K562 (cell line): ENCODE measurements around the gene MORF4L1. TPM values are rescaled to one million over a fixed set of nuclear protein-coding genes. Genes with fewer than 3 reads are reported as not detected.
A peak's percentile ranks its signal among the peaks of the same experiment; 100 is the strongest.

ENCODE experiments used
- ATF1 ChIP-seq, 2 experiments: fragments of 450-650 bp in 1 of 2; IDR thresholded peaks; 2 replicates each; pipeline ENCODE4 v1.6.1; 2016; ENCODE audit warnings: missing compliant biosample characterization in 1 of 2, missing genetic modification characterization in 1 of 2
- ATF7 ChIP-seq: fragments of 450-650 bp; IDR thresholded peaks from 2 replicates; pipeline ENCODE4 v1.7.1; 2014; ENCODE audit warnings: mild to moderate bottlenecking, moderate library complexity
- EP400 ChIP-seq: fragments of 450-650 bp; IDR thresholded peaks from 2 replicates; pipeline ENCODE4 v1.6.1; 2017; ENCODE audit warnings: antibody characterized with exemption, mild to moderate bottlenecking, moderate library complexity
- KAT7 ChIP-seq: sonication (generic); formaldehyde crosslinking; IDR thresholded peaks from 2 replicates; pipeline ENCODE4 v1.8.0; 2022; ENCODE audit warnings: missing genetic modification reagents, mild to moderate bottlenecking, borderline replicate concordance
- KLF1 ChIP-seq: fragments of 450-650 bp; IDR thresholded peaks from 2 replicates; pipeline ENCODE4 v1.6.1; 2016; ENCODE audit warnings: missing genetic modification characterization, missing compliant biosample characterization
- L3MBTL2 ChIP-seq: fragments of 450-650 bp; IDR thresholded peaks from 2 replicates; pipeline ENCODE4 v1.6.1; 2016; ENCODE audit warnings: mild to moderate bottlenecking, moderate library complexity
- MED1 ChIP-seq: sonication (generic); formaldehyde crosslinking; IDR thresholded peaks from 2 replicates; pipeline ENCODE4 v1.8.1; 2023; ENCODE audit warnings: missing genetic modification reagents, borderline replicate concordance
- POLR2A ChIP-seq: fragments of 450-650 bp; conservative IDR thresholded peaks from 2 replicates; pipeline ENCODE4 v1.6.1; 2016
- POLR2AphosphoS5 ChIP-seq: IDR thresholded peaks from 2 replicates; pipeline ENCODE4 v1.6.1; 2011; ENCODE audit warnings: mild to moderate bottlenecking, low read depth, low read length, moderate library complexity; ENCODE audit not compliant: control insufficient read depth, insufficient read depth
- PPARD ChIP-seq: fragments of 250-450 bp; sonication (Bioruptor Pico); IDR thresholded peaks from 2 replicates; pipeline ENCODE4 v1.8.0; 2022; ENCODE audit warnings: inconsistent platforms, mild to moderate bottlenecking, moderate library complexity
- RB1 ChIP-seq: fragments of 450-650 bp; IDR thresholded peaks from 2 replicates; pipeline ENCODE4 v1.6.1; 2017; ENCODE audit warnings: low read depth, mild to moderate bottlenecking
- RBM25 ChIP-seq: fragments of 200-400 bp; formaldehyde crosslinking; IDR thresholded peaks from 2 replicates; pipeline ENCODE4 v1.6.1; 2018; ENCODE audit warnings: low read length, low read depth, moderate library complexity; ENCODE audit not compliant: severe bottlenecking
- RUNX1 ChIP-seq: sonication (generic); IDR thresholded peaks from 2 replicates; pipeline ENCODE4 v1.6.1; 2016; ENCODE audit warnings: antibody characterized with exemption, low read depth
- SPI1 ChIP-seq: IDR thresholded peaks from 2 replicates; pipeline ENCODE4 v1.6.1; 2011; ENCODE audit warnings: low read depth, low read length, control low read depth, borderline replicate concordance
- ZNF184 ChIP-seq: sonication (generic); formaldehyde crosslinking; IDR thresholded peaks from 2 replicates; pipeline ENCODE4 v1.5.0; 2020; ENCODE audit warnings: missing genetic modification reagents
- ZNF3 ChIP-seq: fragments of 250-450 bp; sonication (Bioruptor Pico); IDR thresholded peaks from 2 replicates; pipeline ENCODE4 v1.5.0; 2021; ENCODE audit warnings: mild to moderate bottlenecking, moderate library complexity
- ZNF347 ChIP-seq: fragments of 450-650 bp; formaldehyde crosslinking; IDR thresholded peaks from 2 replicates; pipeline ENCODE4 v1.4.0; 2020; ENCODE audit warnings: low read depth, mild to moderate bottlenecking, moderate library complexity
- ZNF354B ChIP-seq: fragments of 250-450 bp; sonication (Bioruptor Pico); IDR thresholded peaks from 2 replicates; pipeline ENCODE4 v1.4.0; 2020
- ZNF583 ChIP-seq: fragments of 250-450 bp; sonication (Bioruptor Pico); IDR thresholded peaks from 2 replicates; pipeline ENCODE4 v1.4.0; 2020
- polyA plus RNA-seq, 8 experiments: library from polyadenylated mRNA; depleted of rRNA in 4 of 8; stranded (reverse) in 5 of 8; unstranded in 3 of 8; fragments of >200 nt; fragmentation: Nextera tagmentation in 2 of 8; fragmentation: Illumina TruSeq in 1 of 8; extraction: Ambion mirVana in 2 of 8; extraction: Trizol in 1 of 8; gene quantifications; 2 replicates each; pipeline versions ENCODE4 v1.2.1 to v1.2.3, GENCODE V29; 2011 to 2014; ENCODE audit warnings: inconsistent platforms in 1 of 8, missing spikeins in 1 of 8
- total RNA-seq, 7 experiments: library from RNA; depleted of rRNA in 6 of 7; stranded (reverse); fragments of >200 nt in 6 of 7; fragmentation: Illumina TruSeq in 2 of 7; extraction: Trizol in 2 of 7; gene quantifications; 2 replicates each; pipeline versions ENCODE4 v1.2.1 to v1.2.3, GENCODE V29; 2011 to 2021; ENCODE audit warnings: low replicate concordance in 1 of 7
- TF ChIP-seq, protein P1 (sequence below): IDR thresholded peaks from 2 replicates; pipeline ENCODE4 v1.6.1; 2011; ENCODE audit warnings: borderline replicate concordance, low read depth, mild to moderate bottlenecking, moderate library complexity, low read length; ENCODE audit not compliant: insufficient read depth, poor library complexity, severe bottlenecking
- TF ChIP-seq, protein P2 (sequence below): fragments of 250-450 bp; sonication (Bioruptor Pico); IDR thresholded peaks from 2 replicates; pipeline ENCODE4 v1.5.0; 2020; ENCODE audit warnings: mild to moderate bottlenecking, borderline replicate concordance
- TF ChIP-seq, protein P3 (sequence below), 2 experiments: IDR thresholded peaks in 1 of 2; conservative IDR thresholded peaks in 1 of 2; 2 replicates each; pipeline ENCODE4 v1.6.1; 2016; ENCODE audit warnings: low read depth in 2 of 2, mild to moderate bottlenecking in 1 of 2, missing compliant biosample characterization in 1 of 2, missing genetic modification characterization in 1 of 2, moderate library complexity in 1 of 2

The MORF4L1 gene
- total and polyA plus RNA-seq, 9 of the 15 experiments (the other 6 are each of a cell fraction or from before 2014, with no cell fraction given), result 127 to 615 (median 281) TPM

GRCh38 chr15:78872972-78873792, 492 bp downstream of the MORF4L1 start (continued):
- no peak for TF ChIP-seq PPARD (CRISPR knock-in tag)
- TF ChIP-seq RB1, result peak; percentile 71
- peak; percentile 98 for TF ChIP-seq EP400
- TF ChIP-seq, protein P1, sequence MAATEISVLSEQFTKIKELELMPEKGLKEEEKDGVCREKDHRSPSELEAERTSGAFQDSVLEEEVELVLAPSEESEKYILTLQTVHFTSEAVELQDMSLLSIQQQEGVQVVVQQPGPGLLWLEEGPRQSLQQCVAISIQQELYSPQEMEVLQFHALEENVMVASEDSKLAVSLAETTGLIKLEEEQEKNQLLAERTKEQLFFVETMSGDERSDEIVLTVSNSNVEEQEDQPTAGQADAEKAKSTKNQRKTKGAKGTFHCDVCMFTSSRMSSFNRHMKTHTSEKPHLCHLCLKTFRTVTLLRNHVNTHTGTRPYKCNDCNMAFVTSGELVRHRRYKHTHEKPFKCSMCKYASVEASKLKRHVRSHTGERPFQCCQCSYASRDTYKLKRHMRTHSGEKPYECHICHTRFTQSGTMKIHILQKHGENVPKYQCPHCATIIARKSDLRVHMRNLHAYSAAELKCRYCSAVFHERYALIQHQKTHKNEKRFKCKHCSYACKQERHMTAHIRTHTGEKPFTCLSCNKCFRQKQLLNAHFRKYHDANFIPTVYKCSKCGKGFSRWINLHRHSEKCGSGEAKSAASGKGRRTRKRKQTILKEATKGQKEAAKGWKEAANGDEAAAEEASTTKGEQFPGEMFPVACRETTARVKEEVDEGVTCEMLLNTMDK, result peak; percentile 78
- no peak for TF ChIP-seq RBM25
- TF ChIP-seq ZNF184 (CRISPR knock-in tag), result no peak
- TF ChIP-seq, protein P2, sequence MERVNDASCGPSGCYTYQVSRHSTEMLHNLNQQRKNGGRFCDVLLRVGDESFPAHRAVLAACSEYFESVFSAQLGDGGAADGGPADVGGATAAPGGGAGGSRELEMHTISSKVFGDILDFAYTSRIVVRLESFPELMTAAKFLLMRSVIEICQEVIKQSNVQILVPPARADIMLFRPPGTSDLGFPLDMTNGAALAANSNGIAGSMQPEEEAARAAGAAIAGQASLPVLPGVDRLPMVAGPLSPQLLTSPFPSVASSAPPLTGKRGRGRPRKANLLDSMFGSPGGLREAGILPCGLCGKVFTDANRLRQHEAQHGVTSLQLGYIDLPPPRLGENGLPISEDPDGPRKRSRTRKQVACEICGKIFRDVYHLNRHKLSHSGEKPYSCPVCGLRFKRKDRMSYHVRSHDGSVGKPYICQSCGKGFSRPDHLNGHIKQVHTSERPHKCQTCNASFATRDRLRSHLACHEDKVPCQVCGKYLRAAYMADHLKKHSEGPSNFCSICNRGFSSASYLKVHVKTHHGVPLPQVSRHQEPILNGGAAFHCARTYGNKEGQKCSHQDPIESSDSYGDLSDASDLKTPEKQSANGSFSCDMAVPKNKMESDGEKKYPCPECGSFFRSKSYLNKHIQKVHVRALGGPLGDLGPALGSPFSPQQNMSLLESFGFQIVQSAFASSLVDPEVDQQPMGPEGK (CRISPR knock-in tag), result no peak; the same call in 1 of the 2 replicates
- TF ChIP-seq, protein P3, sequence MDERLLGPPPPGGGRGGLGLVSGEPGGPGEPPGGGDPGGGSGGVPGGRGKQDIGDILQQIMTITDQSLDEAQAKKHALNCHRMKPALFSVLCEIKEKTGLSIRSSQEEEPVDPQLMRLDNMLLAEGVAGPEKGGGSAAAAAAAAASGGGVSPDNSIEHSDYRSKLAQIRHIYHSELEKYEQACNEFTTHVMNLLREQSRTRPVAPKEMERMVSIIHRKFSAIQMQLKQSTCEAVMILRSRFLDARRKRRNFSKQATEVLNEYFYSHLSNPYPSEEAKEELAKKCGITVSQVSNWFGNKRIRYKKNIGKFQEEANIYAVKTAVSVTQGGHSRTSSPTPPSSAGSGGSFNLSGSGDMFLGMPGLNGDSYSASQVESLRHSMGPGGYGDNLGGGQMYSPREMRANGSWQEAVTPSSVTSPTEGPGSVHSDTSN (CRISPR knock-in tag; IDR thresholded peaks at IDR 0.05; ENCODE audit: low read depth), result no peak
- TF ChIP-seq, protein P3 (tag; conservative IDR thresholded peaks at IDR 0.05; ENCODE audit: low read depth), result no peak
- TF ChIP-seq ZNF354B, result no peak
- peak; percentile 90 for TF ChIP-seq POLR2A
- TF ChIP-seq ZNF3 (CRISPR knock-in tag), result no peak
- no peak; the same call in 1 of the 2 replicates for TF ChIP-seq KAT7 (CRISPR knock-in tag)
- TF ChIP-seq ATF1 (CRISPR knock-in tag; IDR thresholded peaks at IDR 0.05), result no peak
- peak; percentile 61 for TF ChIP-seq ATF1 (tag; IDR thresholded peaks at IDR 0.05)
- no peak for TF ChIP-seq ZNF583 (CRISPR knock-in tag)
- TF ChIP-seq RUNX1, result no peak
- TF ChIP-seq ATF7, result peak; percentile 28; the same call in 1 of the 2 replicates
- no peak for TF ChIP-seq MED1 (CRISPR knock-in tag)
- no peak for TF ChIP-seq SPI1
- TF ChIP-seq L3MBTL2, result no peak
- peak; percentile 55 for TF ChIP-seq POLR2AphosphoS5
- no peak for TF ChIP-seq ZNF347 (CRISPR knock-in tag)
- 0 out of 2 replicates have a peak, but pooled peaks have one; percentile 27 for TF ChIP-seq KLF1
